ENCODE results near the gene CCDC186.

CCDC186 gene

DNA sequence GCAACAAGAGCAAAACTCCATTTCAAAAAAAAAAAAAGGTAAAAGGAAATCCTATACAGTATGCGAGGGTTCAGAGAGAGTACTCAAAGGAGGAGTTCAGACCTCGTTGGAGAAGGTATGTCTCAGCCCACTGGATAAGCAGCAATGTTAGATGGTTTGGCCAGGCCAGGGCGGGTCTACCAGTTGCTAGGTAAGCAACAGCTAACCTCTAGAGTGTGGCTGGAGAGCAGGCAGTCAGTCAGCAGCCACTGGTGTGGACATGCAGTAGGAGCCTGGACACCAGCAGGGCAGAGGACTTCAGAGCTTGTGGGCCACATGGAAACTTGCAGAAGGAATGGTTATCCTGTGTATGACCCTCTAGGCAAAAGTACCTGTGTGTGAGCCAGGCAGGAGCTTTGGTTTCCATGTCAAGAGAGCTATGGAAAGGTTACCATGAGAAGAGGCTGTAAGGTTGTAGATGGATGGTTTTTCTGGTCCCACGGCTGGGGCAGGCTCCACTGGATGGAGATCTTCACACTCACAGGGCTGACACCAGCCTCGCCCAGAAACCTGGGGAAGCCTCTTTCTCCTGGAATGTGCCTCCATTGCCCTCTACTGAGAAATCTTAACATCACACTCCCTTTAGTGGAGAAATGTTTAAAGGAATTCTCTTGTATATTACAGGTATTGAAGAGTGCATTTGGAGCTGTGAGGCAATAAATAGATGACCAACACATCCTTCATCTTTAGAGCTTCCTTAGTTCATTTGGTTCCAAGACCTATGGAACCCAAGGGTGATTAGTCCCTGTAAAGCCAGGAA, 63.6 kb downstream of the CCDC186 start:
- peak; percentile 17 for DNase-seq (ENCODE audit: low spot score)

DNA sequence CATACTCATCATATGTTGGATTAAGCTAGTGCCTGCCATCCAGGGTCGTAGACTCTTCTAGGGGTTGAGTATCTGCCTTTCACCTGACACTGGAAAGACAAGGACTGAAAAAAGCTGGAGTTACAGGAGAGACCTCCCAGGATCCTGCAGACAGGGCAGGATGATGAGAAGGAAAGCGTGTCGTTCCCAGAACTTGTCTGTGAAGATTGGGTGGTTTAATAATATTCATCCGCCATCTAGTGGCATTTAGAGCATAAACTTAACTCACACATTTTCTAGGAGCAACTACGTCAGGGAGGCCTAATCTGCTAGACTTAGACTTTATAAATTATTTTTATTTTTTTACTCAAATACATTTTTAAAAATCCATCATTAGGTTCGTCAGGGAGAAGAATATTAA, 70.7 kb downstream of the CCDC186 start:
- peak; percentile 75 for DNase-seq (ENCODE audit: low spot score)

DNA sequence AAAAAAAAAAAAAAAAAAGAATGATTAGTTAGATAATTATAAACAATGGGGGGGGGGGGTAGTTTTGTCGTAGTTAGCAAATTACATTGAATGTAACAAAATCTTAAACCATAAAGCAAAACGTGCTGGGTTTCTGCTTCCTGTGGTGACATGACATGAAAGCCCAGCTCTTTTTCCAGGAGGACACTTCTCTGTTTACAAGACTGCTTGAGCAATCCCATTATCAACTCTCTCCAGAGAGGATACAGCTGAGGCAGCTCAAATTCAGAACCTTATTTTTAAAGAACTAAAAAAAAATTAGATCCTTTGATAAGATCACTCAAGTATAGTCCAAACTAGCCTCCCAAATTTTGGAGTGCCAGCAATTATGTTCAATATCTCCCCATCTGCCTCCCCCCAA, 71.7 kb downstream of the CCDC186 start:
- no peak for DNase-seq (ENCODE audit: low spot score)

DNA sequence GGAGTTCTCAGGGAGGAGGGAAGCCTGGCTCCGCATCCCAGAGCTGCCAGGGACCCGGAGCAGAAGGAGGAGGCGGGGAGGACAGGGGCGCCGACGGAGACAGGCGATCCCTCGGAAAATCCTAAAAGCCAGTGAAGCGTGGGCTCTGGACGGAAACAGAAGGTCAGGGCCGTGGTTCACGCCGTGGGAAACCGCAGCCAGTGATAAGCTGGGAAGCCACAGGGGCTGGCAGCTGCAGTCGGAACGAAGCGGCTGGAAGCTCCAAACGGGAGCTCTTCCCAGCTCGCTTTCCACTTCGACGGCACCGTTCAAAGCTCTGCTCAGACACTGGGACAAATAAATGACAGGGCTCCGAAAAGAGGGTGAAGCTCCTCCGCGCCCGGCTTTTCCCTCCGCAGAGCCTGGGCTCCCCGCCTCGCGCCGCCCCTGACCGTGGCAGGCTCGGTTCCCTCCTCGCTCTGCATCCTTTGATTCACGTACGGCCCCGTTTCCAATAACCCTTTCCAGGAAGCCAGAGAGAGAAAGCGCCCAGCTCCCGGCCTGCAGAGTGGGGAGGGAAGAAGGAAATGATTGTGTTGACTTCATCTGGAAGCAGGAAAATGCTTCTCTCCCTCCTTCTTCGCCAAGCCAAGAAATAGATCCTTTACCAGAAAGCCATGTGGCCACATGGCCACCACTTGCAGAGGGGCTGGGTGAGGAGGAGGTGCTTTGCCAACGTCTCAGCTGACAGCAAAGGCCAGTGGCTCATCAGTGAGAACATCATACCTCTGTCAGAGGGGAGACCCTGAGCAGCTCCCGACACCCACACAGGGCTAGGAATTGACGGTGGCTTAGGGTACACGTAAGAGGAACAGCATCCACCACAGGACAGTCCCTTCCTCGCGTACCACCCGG, 72.9 kb downstream of the CCDC186 start:
- DNase-seq (ENCODE audit: low spot score) = peak; percentile 38

DNA sequence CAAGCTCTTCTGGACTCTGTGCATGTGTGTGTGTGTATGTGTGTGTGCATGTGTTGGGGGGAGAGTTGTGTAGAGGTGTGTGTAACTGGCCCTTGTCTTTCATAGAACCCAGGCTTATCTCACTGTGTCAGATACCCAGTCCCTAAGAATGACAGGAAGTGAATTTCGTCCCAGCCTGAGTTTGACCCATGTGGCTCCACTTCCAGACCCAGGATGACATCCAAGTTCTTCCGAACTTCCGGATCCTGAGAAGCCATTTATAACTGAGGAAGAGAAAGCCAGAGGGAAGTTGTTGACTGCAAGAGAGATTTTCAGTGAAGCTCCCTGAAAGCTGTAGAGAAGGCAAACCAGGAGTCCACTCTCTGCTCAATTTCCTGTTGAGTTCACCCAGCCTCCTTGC, 77.1 kb downstream of the CCDC186 start:
- DNase-seq (ENCODE audit: low spot score) = no peak

DNA sequence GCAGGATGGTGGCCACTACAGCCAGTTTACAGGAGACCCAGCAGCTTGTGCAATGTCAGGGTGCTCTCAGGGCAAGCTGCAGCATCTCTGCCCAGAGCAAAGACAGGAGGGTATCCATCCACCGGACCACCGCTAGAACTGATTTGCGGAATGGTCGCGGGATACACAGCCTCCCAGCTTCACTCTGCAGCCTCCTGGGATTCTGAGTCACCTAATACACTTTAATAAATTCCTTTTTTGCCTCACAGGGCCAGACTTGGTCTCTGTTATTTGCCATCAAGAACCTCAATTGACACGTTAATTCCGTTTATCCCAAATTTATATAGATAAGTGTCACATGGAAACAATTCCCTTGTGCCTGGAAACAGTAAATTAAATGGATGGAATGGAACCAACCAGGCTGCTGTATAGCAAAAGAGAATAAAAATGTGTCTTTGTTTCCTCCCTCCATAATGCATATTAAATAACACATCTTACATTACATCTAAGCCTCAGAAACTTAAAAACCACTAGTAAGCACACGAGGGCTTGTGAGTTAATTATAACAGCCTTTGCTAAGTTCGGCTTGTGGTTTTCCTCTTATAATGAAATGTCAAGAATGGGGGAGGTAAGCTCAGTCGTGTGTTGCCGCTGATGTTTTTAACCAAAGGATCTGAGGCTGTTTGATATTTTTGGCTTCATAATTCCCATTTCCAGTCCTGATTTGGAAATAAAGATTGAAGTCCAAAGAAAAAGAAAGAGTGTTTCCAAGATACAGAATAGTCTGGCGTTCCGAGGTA, 78.3 kb downstream of the CCDC186 start:
- DNase-seq (ENCODE audit: low spot score) = no peak

DNA sequence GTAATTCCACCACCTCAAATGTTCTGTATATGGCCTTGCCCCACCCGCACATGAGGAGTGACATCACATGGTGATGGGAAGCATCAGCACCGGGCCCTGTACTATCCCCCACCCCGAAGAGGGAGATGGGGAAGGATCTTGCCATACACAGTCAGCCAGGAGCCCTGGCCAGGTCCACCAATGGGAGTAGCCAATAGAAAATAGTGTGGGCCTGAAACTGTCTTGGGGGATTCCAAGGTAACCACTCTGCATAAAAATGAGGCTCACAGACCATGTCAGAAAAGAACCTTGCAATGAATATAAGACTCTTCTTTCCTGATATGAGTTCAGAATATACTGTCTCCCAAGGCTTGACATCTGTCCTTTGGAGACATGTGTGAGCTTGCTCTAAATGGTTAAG, 79.2 kb downstream of the CCDC186 start:
- DNase-seq (ENCODE audit: low spot score) = no peak

DNA sequence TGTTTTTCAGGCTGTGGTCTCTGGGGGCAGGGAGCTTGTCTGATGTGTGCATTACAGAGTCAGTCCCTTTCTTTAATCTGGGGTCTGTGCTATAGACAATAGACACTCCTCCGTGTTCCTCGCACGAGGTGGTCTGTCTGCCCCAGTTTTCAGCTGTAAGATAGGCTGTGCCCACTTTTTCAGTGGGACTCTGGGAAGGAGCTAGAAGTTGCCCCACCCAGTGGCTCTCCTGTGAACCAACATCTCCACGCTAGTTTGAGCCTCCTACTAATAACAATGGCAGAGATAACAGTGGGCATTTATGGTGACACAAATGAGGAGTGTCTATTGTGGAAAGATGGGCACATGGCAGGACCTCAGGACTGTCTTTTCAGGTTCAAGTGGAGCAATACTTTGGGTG, 86.3 kb downstream of the CCDC186 start:
- no peak for DNase-seq (ENCODE audit: low spot score)

DNA sequence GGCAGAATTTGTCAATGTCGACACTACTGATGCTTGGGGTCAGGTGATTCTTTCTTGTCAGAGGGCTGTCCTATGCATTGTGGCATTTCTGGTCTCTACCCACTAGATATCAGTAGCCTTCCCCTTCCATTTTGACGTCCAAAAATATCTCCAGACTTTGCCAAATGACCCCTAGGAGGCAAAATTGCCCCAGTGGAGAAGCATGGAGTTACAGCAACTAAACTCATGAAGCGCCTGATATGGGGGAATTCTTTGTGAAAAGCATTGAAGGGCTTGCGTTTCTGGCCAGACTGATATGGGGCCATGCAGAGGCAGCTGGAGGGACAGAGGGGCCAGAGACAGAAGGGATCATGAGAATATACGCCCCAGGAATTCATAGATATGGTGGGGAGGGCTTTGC, 86.7 kb downstream of the CCDC186 start:
- no peak for DNase-seq (ENCODE audit: low spot score)

DNA sequence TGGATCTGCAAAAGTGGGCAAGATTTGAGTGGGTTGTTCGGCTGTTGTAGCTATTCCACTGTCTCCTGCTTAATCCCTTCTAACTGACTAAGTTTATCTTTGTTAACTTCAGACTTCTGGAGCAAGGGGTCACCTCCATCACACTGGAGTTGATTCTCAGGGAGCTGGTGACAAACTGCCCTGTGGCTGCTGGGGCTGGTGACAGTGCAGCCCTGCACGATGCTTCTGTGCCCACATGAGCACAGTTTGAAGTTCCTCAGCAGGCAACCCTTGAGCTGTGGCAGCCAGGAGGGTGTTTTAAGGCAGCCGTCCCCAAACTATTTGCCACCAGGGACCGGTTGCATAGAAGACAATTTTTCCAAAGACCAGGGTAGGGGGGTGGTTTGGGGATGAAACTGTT, 89.8 kb downstream of the CCDC186 start:
- DNase-seq (ENCODE audit: low spot score) = no peak

DNA sequence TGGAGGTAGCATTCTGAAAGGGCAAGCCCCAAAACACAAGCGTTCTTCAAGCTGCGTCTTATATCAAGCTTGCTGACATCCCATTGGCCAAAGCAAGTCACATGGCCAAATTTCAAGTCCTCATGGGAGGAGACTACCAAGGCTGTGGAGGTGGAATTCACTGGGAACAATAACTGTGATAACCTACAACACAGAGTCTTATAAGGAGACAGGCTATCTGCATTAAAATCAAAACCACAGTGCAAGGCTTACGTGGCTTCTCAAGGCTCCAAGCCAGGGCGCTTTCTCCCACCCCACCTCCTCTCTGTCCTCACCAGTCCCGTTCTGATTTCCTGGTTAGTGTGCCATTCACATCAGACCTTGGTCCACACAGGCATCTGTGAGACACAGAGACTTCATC, 91.0 kb downstream of the CCDC186 start:
- no peak for DNase-seq (ENCODE audit: low spot score)

DNA sequence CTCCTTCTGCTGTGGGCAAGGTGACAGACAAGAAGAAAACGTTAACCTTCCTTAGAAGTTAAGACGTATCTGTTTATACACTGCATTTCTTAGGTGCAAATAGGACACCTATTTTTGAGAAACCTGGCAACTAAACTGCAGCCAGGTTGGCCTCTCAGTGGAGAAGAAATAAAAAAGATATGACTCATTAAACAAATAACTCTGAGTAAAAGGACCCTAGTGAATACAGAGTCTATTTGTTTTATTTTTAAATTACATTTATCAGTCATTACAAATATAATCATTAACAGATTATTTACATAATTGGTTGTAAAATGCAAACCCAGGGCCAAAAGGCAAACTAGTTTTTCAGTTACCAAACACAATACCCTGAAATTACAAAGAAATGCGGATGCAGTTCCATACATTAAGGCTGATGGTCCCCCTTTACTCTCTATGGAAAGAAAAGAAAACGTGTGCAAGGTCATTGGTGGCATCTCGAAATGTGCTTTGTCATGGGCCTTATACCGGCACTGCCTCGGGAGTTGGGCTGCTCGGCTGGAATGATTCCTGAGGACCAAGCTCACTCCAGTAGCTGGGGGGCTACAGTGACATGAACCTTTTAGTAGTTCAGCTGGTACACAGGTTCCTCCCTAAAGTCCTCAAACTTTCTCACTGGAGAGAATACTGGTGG, 92.0 kb downstream of the CCDC186 start:
- DNase-seq (ENCODE audit: low spot score) = no peak

DNA sequence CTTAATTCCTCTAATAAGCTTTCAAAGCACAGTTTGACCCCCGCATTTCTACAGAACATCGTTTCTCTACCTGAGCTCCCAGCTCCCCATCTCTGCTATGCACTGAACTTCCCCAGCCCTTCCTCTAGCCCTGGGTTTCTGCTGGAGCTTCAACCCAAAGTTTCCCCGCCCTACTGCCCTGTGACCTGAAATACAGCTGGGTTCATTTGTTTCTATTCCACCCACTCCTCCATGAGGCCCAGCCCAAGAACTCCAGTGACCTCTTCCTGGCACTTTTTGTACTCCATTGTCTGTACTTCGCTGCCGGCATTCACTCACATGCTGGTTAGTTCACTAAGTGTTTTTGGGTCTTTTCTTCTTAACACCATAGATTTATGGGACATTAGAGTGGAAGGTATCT, 94.6 kb downstream of the CCDC186 start:
- DNase-seq (ENCODE audit: low spot score) = no peak

DNA sequence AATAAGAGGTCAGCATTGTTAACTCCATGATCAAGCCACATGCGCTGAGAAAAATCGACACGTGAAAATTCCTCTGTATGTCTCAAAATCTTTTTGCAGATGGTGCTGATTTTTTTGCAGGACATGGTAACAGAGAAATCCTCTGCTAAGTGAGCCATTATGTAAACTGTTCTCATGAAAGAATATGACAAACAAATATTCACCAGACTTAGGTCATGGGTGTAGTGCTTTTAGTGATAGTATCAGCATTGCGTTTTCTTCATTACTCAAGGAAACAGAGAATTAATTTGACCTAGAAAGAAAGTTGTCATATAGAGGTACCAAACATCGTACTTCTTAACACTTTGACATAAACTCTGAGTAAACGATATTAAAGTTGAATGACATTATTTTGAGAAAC, 95.7 kb downstream of the CCDC186 start:
- DNase-seq (ENCODE audit: low spot score) = no peak

DNA sequence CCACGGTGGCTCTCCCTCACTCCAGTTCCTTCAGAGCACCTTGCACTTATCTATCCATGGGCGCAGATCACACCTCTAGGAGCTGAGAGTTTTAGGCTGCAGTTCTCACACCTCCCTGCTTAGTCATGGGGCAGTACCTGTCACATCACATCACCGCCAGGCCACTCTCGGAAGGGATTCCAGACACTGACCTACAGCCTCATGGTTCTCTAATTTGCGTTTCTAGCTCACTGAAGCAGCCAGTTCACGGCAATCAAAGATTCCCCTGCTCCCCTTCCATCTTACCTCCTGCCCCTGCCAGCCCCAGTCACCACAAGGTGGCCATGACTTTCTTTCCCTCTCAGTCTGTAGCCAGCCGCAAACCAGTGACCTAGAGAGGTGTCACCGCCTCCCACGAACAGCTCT, 96.2 kb downstream of the CCDC186 start:
- no peak for DNase-seq (ENCODE audit: low spot score)

DNA sequence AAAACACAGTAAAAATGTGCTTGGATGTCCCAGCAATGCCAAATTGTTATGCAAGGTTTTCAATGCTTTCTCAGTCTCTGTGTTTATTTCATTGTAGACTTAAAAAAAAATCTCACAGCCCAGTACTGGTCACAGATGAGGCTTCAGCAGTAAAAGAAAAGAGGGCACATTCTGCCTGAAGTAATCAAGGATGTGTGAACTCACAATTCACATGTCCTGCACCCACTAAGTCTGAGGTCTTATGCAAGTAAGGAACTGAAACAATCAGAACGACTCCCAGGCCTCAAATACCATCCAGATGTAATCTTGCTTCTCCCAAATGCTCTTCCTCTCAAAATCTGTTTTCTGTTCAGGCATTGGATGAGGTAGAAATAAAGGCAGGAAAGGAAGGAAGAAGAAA, 96.7 kb downstream of the CCDC186 start:
- no peak for DNase-seq (ENCODE audit: low spot score)

DNA sequence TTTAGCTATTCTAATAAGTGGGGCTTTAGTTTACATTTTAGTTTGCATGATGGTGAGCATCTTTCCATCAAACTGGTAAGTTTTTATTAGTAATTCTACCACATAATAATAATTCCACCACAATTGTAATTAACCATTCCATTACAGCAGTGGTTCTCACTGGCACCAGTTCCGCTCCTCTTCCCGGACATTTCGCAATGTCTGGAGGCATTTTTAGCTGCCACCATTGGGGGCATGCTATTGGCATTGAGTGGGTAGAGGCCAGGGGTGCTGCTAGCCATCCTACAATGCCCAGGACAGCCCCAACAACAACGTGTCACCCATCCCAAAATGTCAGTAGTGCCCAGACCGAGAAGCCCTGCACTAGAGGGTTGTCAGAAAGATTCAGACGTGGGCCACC, 98.9 kb downstream of the CCDC186 start:
- DNase-seq (ENCODE audit: low spot score) = no peak

DNA sequence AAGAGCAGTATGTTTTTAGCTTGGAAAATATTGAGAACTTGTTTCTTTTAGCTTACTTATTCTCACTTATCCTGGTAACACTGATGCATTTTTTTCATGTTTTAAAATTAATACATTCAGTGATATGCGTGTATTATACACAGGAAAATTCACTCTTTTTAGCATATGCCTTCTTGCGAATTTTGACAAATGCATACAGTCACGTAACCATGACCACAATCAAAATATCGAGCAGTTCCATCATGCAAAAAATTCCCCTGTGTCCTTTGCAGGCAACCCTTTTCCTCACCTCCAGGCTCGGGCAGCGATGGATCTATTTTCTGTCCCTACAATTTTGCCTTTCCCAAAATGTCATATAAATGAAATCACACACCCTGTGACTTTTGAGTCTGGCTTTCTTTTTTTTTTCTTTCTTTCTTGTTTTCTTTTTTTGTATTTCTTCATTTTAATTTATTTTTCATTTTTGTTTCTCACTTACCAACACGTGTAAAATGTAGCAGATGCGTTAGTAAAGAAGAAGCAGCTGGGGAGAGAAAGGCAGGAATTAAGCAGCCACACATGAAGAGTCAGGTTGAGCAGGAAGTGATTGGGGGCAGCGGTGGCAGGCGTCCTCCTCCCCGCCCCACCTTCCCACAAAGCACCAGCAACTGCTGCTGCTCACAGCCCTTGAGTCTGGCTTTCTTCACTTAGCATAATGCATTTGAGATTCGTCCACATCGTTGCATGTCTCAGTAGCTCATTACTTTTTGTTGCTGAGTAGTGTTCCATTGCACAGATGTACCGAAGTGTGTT, 100.4 kb downstream of the CCDC186 start:
- DNase-seq (ENCODE audit: low spot score) = no peak

DNA sequence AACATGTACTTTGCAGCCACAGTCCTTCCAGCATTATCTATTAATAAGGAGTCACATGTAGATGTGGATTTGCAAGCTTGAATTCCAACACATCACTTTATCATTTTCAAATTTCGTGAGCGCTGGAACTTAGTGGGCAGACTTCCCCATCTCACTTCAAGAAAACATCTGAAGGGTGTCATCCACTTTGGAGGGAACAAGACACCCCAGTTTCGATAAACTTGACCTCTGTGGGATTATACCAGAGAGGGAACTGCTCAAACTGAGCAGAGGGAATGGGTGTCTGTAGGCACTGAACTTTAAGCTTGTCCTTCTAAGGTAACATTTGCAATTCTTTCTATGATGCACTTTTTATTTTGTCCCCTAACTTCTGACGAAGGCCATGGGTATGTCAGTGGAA, 102.8 kb downstream of the CCDC186 start:
- no peak for DNase-seq (ENCODE audit: low spot score)

Data from AG08395 (cell line).